ENCODE measurements around the gene MUSTN1.

The MUSTN1 gene

GRCh38 chr3:52796411-52796810 is 38.4 kb downstream of the MUSTN1 start:
- Histone ChIP-seq H3K27me3 (ENCODE audit: insufficient read depth, low read length) (no peaks in the 10 kb centered on the region), H3K4me3 (ENCODE audit: low read length) (no peak overlapping the region), H3K4me1 (ENCODE audit: insufficient read depth, low read length) (no peaks in the 10 kb centered on the region), H3K9ac (ENCODE audit: low read depth, low read length) (no peak overlapping the region), H3K36me3 (ENCODE audit: insufficient read depth, low read depth, low read length) (no peaks in the 10 kb centered on the region), H3K27ac (ENCODE audit: low read length) (no peak overlapping the region), H3K9me3 (ENCODE audit: insufficient read depth, low read depth, low read length) (no peaks in the 10 kb centered on the region)

GRCh38 chr3:52795298-52795900 is 39.4 kb downstream of the MUSTN1 start:
- Histone ChIP-seq H3K27ac (ENCODE audit: low read length) (no peak overlapping the region), H3K9ac (ENCODE audit: low read depth, low read length) (no peak overlapping the region), H3K36me3 (ENCODE audit: insufficient read depth, low read depth, low read length) (no peaks in the 10 kb centered on the region), H3K4me1 (ENCODE audit: insufficient read depth, low read length) (no peaks in the 10 kb centered on the region), H3K27me3 (ENCODE audit: insufficient read depth, low read length) (no peaks in the 10 kb centered on the region), H3K4me3 (ENCODE audit: low read length) (no peak overlapping the region), H3K9me3 (ENCODE audit: insufficient read depth, low read depth, low read length) (no peaks in the 10 kb centered on the region)

- Histone ChIP-seq H3K9me3 (ENCODE audit: insufficient read depth, low read depth, low read length) (no peaks in the 10 kb centered on the region), H3K36me3 (ENCODE audit: insufficient read depth, low read depth, low read length) (no peaks in the 10 kb centered on the region), H3K27ac (ENCODE audit: low read length) (no peak within 1 kb of the TSS), H3K27me3 (ENCODE audit: insufficient read depth, low read length) (no peaks in the 10 kb centered on the region), H3K4me3 (ENCODE audit: low read length) (no peak within 1 kb of the TSS), H3K9ac (ENCODE audit: low read depth, low read length) (no peak within 1 kb of the TSS), H3K4me1 (ENCODE audit: insufficient read depth, low read length) (no peaks in the 10 kb centered on the region)
Measured at GRCh38 chr3:52794612-52795099, 40.2 kb downstream of the MUSTN1 start, which contains the start of gene ITIH3. TSS of gene ITIH3 (plus strand) at chr3:52794796. CDS start at chr3:52794804, 8 bp downstream.

GRCh38 chr3:52793702-52794611 is 40.9 kb downstream of the MUSTN1 start:
- H3K27ac ChIP-seq (ENCODE audit: low read length) = no peak overlapping the region
- H3K36me3 ChIP-seq (ENCODE audit: insufficient read depth, low read depth, low read length) = no peaks in the 10 kb centered on the region
- no peaks in the 10 kb centered on the region for H3K27me3 ChIP-seq (ENCODE audit: insufficient read depth, low read length)
- H3K4me3 ChIP-seq (ENCODE audit: low read length) = no peak overlapping the region
- no peaks in the 10 kb centered on the region for H3K9me3 ChIP-seq (ENCODE audit: insufficient read depth, low read depth, low read length)
- H3K4me1 ChIP-seq (ENCODE audit: insufficient read depth, low read length) = no peaks in the 10 kb centered on the region
- H3K9ac ChIP-seq (ENCODE audit: low read depth, low read length) = no peak overlapping the region

- Histone ChIP-seq H3K9ac (ENCODE audit: low read depth, low read length) (no peak overlapping the region), H3K4me1 (ENCODE audit: insufficient read depth, low read length) (no peaks in the 10 kb centered on the region), H3K27ac (ENCODE audit: low read length) (no peak overlapping the region), H3K27me3 (ENCODE audit: insufficient read depth, low read length) (no peaks in the 10 kb centered on the region), H3K9me3 (ENCODE audit: insufficient read depth, low read depth, low read length) (no peaks in the 10 kb centered on the region), H3K4me3 (ENCODE audit: low read length) (no peak overlapping the region), H3K36me3 (ENCODE audit: insufficient read depth, low read depth, low read length) (no peaks in the 10 kb centered on the region)
Measured at GRCh38 chr3:52792961-52793695, 41.7 kb downstream of the MUSTN1 start.

- Histone ChIP-seq H3K4me3 (ENCODE audit: low read length) (no peak overlapping the region), H3K9ac (ENCODE audit: low read depth, low read length) (no peak overlapping the region), H3K4me1 (ENCODE audit: insufficient read depth, low read length) (no peaks in the 10 kb centered on the region), H3K27ac (ENCODE audit: low read length) (no peak overlapping the region), H3K27me3 (ENCODE audit: insufficient read depth, low read length) (no peaks in the 10 kb centered on the region), H3K9me3 (ENCODE audit: insufficient read depth, low read depth, low read length) (no peaks in the 10 kb centered on the region), H3K36me3 (ENCODE audit: insufficient read depth, low read depth, low read length) (no peaks in the 10 kb centered on the region)
Measured at GRCh38 chr3:52792413-52792812, 42.4 kb downstream of the MUSTN1 start.

GRCh38 chr3:52791928-52792327 is 42.9 kb downstream of the MUSTN1 start:
- Histone ChIP-seq H3K36me3 (ENCODE audit: insufficient read depth, low read depth, low read length) (no peaks in the 10 kb centered on the region), H3K9ac (ENCODE audit: low read depth, low read length) (no peak overlapping the region), H3K9me3 (ENCODE audit: insufficient read depth, low read depth, low read length) (no peaks in the 10 kb centered on the region), H3K4me1 (ENCODE audit: insufficient read depth, low read length) (no peaks in the 10 kb centered on the region), H3K27me3 (ENCODE audit: insufficient read depth, low read length) (no peaks in the 10 kb centered on the region), H3K27ac (ENCODE audit: low read length) (no peak overlapping the region), H3K4me3 (ENCODE audit: low read length) (no peak overlapping the region)

GRCh38 chr3:52791366-52791765 is 43.5 kb downstream of the MUSTN1 start:
- no peaks in the 10 kb centered on the region for H3K4me1 ChIP-seq (ENCODE audit: insufficient read depth, low read length)
- no peak overlapping the region for H3K9ac ChIP-seq (ENCODE audit: low read depth, low read length)

GRCh38 chr3:52790741-52791140 is 44.1 kb downstream of the MUSTN1 start:
- H3K27me3 ChIP-seq (ENCODE audit: insufficient read depth, low read length) = no peaks in the 10 kb centered on the region
- no peak overlapping the region for H3K27ac ChIP-seq (ENCODE audit: low read length)
- H3K36me3 ChIP-seq (ENCODE audit: insufficient read depth, low read depth, low read length) = no peaks in the 10 kb centered on the region
- no peak overlapping the region for H3K4me3 ChIP-seq (ENCODE audit: low read length)
- H3K9me3 ChIP-seq (ENCODE audit: insufficient read depth, low read depth, low read length) = no peaks in the 10 kb centered on the region
- no peaks in the 10 kb centered on the region for H3K4me1 ChIP-seq (ENCODE audit: insufficient read depth, low read length)
- H3K9ac ChIP-seq (ENCODE audit: low read depth, low read length) = no peak overlapping the region

More at GRCh38 chr3:52791366-52791765, 43.5 kb downstream of the MUSTN1 start:
- Histone ChIP-seq H3K27me3 (ENCODE audit: insufficient read depth, low read length) (no peaks in the 10 kb centered on the region), H3K4me3 (ENCODE audit: low read length) (no peak overlapping the region), H3K9me3 (ENCODE audit: insufficient read depth, low read depth, low read length) (no peaks in the 10 kb centered on the region), H3K36me3 (ENCODE audit: insufficient read depth, low read depth, low read length) (no peaks in the 10 kb centered on the region), H3K27ac (ENCODE audit: low read length) (no peak overlapping the region)

GRCh38 chr3:52790337-52790736 is 44.5 kb downstream of the MUSTN1 start:
- Histone ChIP-seq H3K27me3 (ENCODE audit: insufficient read depth, low read length) (no peaks in the 10 kb centered on the region), H3K4me1 (ENCODE audit: insufficient read depth, low read length) (no peaks in the 10 kb centered on the region), H3K9me3 (ENCODE audit: insufficient read depth, low read depth, low read length) (no peaks in the 10 kb centered on the region), H3K36me3 (ENCODE audit: insufficient read depth, low read depth, low read length) (no peaks in the 10 kb centered on the region), H3K4me3 (ENCODE audit: low read length) (no peak overlapping the region), H3K9ac (ENCODE audit: low read depth, low read length) (no peak overlapping the region), H3K27ac (ENCODE audit: low read length) (no peak overlapping the region)

- H3K4me3 ChIP-seq (ENCODE audit: low read length) = no peak overlapping the region
- H3K9ac ChIP-seq (ENCODE audit: low read depth, low read length) = no peak overlapping the region
- no peaks in the 10 kb centered on the region for H3K4me1 ChIP-seq (ENCODE audit: insufficient read depth, low read length)
Measured at GRCh38 chr3:52789746-52790040, 45.1 kb downstream of the MUSTN1 start.

More at GRCh38 chr3:52789746-52790040, 45.1 kb downstream of the MUSTN1 start:
- Histone ChIP-seq H3K9me3 (ENCODE audit: insufficient read depth, low read depth, low read length) (no peaks in the 10 kb centered on the region), H3K27me3 (ENCODE audit: insufficient read depth, low read length) (no peaks in the 10 kb centered on the region), H3K27ac (ENCODE audit: low read length) (no peak overlapping the region), H3K36me3 (ENCODE audit: insufficient read depth, low read depth, low read length) (no peaks in the 10 kb centered on the region)
